Measurements from ENCODE around the gene PAAF1.

The PAAF1 gene

DNA sequence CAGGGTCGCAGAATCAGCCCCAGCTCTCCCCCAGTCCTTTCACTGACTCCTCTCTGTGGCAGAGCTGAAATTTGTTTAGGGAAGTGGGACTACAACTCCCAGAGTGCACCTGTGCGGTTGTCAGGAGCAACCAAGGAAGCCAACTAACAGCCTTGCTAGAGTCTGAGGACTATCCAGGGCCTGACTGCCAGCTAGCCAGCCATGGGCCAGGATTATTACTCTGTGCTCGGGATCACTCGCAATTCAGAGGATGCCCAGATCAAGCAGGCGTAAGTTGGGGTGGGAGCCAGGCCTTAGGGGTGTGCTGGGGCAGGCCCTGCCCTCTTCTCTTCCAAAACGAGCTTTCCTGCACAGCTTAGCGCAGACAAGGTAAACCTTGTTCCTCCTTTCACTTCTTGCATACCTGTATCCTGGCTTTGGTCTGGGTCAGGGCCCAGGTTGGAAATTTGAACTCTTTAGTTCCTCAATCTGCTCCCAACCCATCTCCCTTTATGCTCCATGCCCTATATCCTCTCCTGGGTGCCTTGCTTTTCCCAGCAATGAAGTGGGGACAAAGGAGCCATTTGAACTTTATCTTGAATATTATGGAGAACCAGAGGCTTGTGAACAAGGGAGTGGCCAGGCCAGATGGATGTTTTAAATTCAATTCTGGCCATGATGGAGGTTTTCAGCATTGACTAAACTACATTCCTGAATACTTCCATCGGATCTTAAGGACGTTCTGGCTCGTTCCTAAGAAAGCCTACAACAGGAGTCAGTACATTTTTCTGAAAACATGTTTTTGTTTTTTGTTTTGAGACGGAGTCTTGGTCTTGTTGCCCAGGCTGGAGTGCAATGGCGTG, 74.3 kb downstream of the PAAF1 start, which contains the start of gene DNAJB13:
Gene DNAJB13, plus strand, starts transcription at position 158 of the 842 bp plus-strand sequence. Its CDS starts 44 bp downstream, at position 202.
- FAIRE-seq (peak; percentile 90), DNase-seq (ENCODE audit: insufficient read length, low spot score) (peak; percentile 70)
- no peak for TF ChIP-seq POLR2AphosphoS5 (IDR thresholded peaks at IDR 0.05; ENCODE audit: low read depth, low read length)
- peak; percentile 76 for TF ChIP-seq SPI1 (IDR thresholded peaks at IDR 0.05; ENCODE audit: low read depth, low read length)

GRCh38 chr11:73951797-73952196, 75.0 kb downstream of the PAAF1 start:
- DNase-seq (ENCODE audit: insufficient read length, low spot score) (no peak), FAIRE-seq (no peak)
- TF ChIP-seq POU2F2 (IDR thresholded peaks at IDR 0.05; ENCODE audit: low read depth, low read length), result no peak
- no peak for TF ChIP-seq POLR2AphosphoS5 (IDR thresholded peaks at IDR 0.05; ENCODE audit: low read depth, low read length)
- no peak for TF ChIP-seq PAX5 (IDR thresholded peaks at IDR 0.05; ENCODE audit: insufficient read depth, low read length, severe bottlenecking)
- TF ChIP-seq TAF1 (IDR thresholded peaks at IDR 0.05; ENCODE audit: low read depth, low read length), result no peak
- no peak for TF ChIP-seq POLR2A (IDR thresholded peaks at IDR 0.05; ENCODE audit: low read depth, low read length)
- TF ChIP-seq SPI1 (IDR thresholded peaks at IDR 0.05; ENCODE audit: low read depth, low read length), result no peak

DNA sequence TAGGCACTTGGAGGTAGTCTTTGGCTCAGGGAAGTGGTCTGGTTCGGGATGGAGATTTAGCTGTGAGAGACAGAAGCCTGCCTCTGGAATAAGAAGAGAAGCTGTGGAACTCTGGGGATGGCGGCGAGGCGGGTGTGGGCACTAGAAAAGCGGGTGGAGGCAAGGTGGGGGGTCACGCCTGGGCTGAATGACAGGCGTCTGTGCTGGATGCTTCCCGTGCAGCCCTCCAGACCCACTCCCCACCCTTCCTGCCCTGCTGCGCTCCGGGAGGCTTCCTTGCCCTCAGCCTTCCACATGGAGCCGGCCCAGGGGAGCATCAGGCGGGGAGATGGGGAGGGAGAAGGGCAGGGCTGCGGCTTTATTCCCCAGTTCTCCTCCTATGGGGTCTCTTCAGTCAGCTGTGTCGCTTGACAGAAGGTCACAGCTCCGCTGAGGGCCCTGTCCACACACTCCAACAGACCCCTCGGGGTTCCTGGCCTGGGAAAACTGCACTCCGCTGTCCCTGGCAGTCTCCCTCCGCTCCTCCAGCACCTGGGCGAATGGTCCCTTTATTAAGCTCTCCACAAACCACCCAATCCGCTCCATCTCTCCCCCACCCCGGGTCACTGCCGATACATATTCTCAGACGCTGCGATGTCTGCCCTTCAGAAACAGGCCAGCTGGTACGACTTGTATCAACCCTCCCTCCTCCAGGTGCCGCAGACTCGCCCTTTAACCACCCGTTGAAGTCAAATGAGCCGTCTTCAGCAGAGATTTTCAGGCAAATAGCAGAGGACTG, 80.3 kb downstream of the PAAF1 start:
- DNase-seq (ENCODE audit: insufficient read length, low spot score) (no peak), FAIRE-seq (peak; percentile 20)
- TF ChIP-seq PAX5 (IDR thresholded peaks at IDR 0.05; ENCODE audit: insufficient read depth, low read length, severe bottlenecking), result no peak
- no peak for TF ChIP-seq POU2F2 (IDR thresholded peaks at IDR 0.05; ENCODE audit: low read depth, low read length)
- TF ChIP-seq TAF1 (IDR thresholded peaks at IDR 0.05; ENCODE audit: low read depth, low read length), result no peak
- no peak for TF ChIP-seq POLR2AphosphoS5 (IDR thresholded peaks at IDR 0.05; ENCODE audit: low read depth, low read length)
- TF ChIP-seq SPI1 (IDR thresholded peaks at IDR 0.05; ENCODE audit: low read depth, low read length), result no peak
- no peak for TF ChIP-seq POLR2A (IDR thresholded peaks at IDR 0.05; ENCODE audit: low read depth, low read length)

DNA sequence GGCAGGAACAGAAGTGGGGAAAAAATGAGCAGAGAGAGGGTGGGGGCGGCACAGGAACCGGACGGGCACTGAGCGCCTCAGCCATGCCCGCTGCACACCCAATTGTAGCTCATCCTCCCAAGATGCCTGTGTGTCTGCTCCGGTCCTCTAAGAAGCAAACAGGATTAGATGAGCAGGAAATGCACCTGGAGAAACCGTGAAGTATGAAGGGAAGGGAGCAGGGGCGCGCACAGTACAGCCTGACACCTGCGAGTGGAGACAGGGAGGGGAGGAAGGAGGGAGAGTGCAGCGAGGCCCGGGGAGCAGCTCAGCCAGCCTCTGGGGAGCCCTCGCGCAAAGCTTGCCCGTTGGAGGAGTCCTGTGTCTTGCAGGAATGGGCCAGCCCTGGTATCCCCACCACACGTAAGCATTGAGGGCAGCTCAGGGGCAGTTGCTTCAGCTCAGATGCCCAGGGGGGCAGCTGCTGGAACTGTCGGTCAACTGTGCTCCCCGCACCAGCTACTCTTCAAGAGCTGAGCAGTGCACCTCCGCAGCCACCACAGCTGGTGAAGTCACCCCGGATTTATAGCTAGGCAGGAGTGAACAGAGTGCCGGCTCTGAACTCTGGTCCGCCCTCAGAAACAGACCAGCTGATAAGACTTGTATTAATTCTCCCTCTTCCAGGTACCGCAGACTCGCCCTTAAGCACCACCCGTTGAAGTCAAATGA, 81.0 kb downstream of the PAAF1 start:
- TF ChIP-seq POLR2A (IDR thresholded peaks at IDR 0.05; ENCODE audit: low read depth, low read length), result no peak
- FAIRE-seq (no peak), DNase-seq (ENCODE audit: insufficient read length, low spot score) (no peak)

- DNase-seq (ENCODE audit: insufficient read length, low spot score) (no peak), FAIRE-seq (no peak)
- TF ChIP-seq SPI1 (IDR thresholded peaks at IDR 0.05; ENCODE audit: low read depth, low read length) (no peak), PAX5 (IDR thresholded peaks at IDR 0.05; ENCODE audit: insufficient read depth, low read length, severe bottlenecking) (no peak), POLR2AphosphoS5 (IDR thresholded peaks at IDR 0.05; ENCODE audit: low read depth, low read length) (no peak), POU2F2 (IDR thresholded peaks at IDR 0.05; ENCODE audit: low read depth, low read length) (no peak), POLR2A (IDR thresholded peaks at IDR 0.05; ENCODE audit: low read depth, low read length) (no peak), TAF1 (IDR thresholded peaks at IDR 0.05; ENCODE audit: low read depth, low read length) (no peak)
Measured at GRCh38 chr11:73958521-73959141, 81.8 kb downstream of the PAAF1 start.

DNA sequence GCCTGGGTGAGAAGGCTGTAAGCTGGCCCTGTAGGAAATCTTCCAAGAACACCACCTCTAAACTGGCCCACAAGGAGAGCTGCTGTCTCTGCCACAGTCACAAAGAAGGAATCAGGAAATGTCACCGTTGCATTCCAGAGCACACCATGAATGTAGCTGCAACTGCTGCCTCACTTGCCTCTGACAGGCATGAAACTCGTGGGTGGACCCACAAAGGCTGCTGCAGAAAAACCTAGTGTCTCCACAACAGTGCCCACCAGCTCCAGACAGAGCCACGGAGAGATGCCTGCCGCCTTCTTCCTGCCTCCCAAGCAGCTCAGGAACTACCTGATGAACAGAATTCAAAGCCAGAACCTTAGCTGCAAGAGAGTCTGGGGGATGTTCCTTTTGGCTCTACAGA, 84.5 kb downstream of the PAAF1 start:
- FAIRE-seq, result no peak
- no peak for DNase-seq (ENCODE audit: insufficient read length, low spot score)
- TF ChIP-seq POLR2AphosphoS5 (IDR thresholded peaks at IDR 0.05; ENCODE audit: low read depth, low read length) (no peak), TAF1 (IDR thresholded peaks at IDR 0.05; ENCODE audit: low read depth, low read length) (no peak), POU2F2 (IDR thresholded peaks at IDR 0.05; ENCODE audit: low read depth, low read length) (no peak), SPI1 (IDR thresholded peaks at IDR 0.05; ENCODE audit: low read depth, low read length) (no peak), POLR2A (IDR thresholded peaks at IDR 0.05; ENCODE audit: low read depth, low read length) (no peak), PAX5 (IDR thresholded peaks at IDR 0.05; ENCODE audit: insufficient read depth, low read length, severe bottlenecking) (no peak)

DNA sequence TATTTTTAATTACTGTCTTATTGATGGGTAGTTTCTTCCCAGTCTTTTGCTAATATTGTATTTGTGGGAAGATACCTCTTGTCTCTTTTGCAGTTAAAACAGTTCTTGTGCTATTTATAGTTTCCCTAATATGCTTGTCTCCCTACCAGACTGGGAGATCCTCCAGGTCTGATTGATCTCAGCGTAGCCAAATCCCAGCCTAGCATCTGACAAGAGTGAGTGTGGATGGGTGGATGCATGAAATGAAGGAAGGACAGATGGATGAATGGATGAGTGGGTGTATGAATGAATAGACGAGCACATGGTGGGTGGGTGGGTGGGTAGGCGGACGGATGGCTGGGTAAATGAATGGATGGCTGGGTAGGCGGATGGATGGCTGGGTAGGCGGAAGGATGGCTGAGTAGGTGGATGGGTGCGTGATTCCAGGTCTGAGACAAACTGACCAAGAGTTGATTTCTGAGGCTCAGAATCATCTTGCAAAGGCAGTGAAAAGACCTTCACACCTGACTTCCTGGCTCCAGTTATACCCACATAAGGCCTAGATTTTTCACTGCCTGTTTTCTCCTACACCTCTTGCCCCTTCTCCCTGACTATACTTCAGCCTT, 85.4 kb downstream of the PAAF1 start:
- TF ChIP-seq POLR2AphosphoS5 (IDR thresholded peaks at IDR 0.05; ENCODE audit: low read depth, low read length) (no peak), PAX5 (IDR thresholded peaks at IDR 0.05; ENCODE audit: insufficient read depth, low read length, severe bottlenecking) (no peak), SPI1 (IDR thresholded peaks at IDR 0.05; ENCODE audit: low read depth, low read length) (no peak), POU2F2 (IDR thresholded peaks at IDR 0.05; ENCODE audit: low read depth, low read length) (no peak), TAF1 (IDR thresholded peaks at IDR 0.05; ENCODE audit: low read depth, low read length) (no peak), POLR2A (IDR thresholded peaks at IDR 0.05; ENCODE audit: low read depth, low read length) (no peak)
- DNase-seq (ENCODE audit: insufficient read length, low spot score) (no peak), FAIRE-seq (no peak)

DNA sequence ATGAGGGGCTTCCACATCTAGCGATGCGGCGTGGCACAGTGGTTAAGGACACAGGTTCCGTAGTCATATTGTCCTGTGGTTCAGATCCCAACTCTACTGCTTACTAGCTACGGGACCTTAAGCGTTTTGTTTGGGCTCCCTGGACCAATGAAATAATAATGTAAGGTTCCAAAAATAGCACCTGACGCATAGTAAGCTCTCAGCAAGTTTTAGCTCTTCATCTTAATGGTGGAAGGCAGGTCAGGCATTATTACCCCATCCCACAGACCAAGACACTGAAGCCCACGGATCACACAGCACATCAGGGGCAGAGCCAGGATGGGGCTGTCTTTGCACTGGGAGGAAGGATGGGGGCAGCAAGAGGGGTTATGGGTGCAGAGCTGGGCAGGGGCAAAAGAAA, 87.1 kb downstream of the PAAF1 start:
- DNase-seq (ENCODE audit: insufficient read length, low spot score), result no peak
- TF ChIP-seq SPI1 (IDR thresholded peaks at IDR 0.05; ENCODE audit: low read depth, low read length) (no peak), TAF1 (IDR thresholded peaks at IDR 0.05; ENCODE audit: low read depth, low read length) (no peak), POLR2A (IDR thresholded peaks at IDR 0.05; ENCODE audit: low read depth, low read length) (no peak), POLR2AphosphoS5 (IDR thresholded peaks at IDR 0.05; ENCODE audit: low read depth, low read length) (no peak), PAX5 (IDR thresholded peaks at IDR 0.05; ENCODE audit: insufficient read depth, low read length, severe bottlenecking) (no peak), POU2F2 (IDR thresholded peaks at IDR 0.05; ENCODE audit: low read depth, low read length) (no peak)
- FAIRE-seq, result peak; percentile 89
